ENCODE results near the gene TTYH2.
"Not testable (repeated sequence)": the region's sequence is repeated elsewhere in the genome, so short reads cannot be mapped to it uniquely, and the experiment has no call there.

The TTYH2 gene

DNA sequence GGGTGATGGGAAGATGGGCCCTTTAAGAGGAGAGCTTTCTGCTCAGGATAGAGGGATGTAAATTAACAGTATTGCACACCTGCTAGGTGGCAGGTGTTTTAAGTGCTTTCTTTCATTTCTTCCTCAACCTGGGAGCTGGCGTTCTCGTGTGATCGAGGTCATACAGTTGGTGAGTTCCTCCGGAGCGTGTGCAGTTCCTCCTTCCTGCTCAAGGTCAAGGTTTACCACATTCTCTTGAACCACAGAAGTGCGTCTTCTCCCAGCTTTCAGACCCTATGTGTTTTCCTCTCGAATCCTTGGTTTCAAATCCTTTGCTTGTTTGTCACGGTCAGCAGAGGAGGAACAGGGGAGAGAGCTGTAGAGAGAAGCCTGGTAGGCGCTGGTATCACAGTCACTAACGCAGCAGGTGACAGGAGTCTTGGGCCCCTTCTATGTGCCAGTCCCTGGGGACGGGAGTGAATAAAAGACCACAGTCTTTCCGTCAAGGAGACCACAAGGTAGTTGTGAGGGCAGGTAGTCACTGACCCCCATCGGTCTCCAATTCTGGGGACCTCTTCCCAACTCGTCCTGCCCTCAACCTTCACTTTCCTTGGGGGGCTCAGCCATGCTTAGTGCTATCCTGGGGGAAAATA, 61.5 kb downstream of the TTYH2 start:
- no peak for DNase-seq (ENCODE audit: low spot score)
- no peak for TF ChIP-seq CTCF (IDR thresholded peaks at IDR 0.05; ENCODE audit: extremely low read depth, missing control alignments)

DNA sequence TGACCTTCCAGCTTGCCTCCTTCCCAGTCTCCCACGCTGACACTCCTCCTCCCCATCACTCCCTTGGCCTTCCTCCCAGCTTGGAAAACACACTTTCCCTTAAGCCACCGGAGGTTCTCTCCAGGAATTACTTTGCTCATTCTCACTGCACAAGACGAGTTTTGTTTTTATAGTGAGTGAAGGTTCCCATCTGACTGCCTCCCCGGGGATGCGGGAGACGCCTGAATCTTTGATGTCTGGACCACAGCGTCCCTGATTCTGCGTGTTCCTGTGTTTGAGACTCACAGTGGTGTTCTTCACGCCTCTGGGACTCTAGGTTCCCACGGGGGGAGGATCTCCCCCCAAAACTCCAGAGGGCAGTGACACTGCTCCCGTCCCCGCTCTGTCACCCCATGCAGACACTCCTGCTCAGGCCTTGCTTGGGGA, 62.7 kb downstream of the TTYH2 start:
- DNase-seq (ENCODE audit: low spot score), result no peak
- no peak for TF ChIP-seq CTCF (IDR thresholded peaks at IDR 0.05; ENCODE audit: extremely low read depth, missing control alignments)

GRCh38 chr17:74276541-74277009, 63.2 kb downstream of the TTYH2 start:
- no peak for TF ChIP-seq CTCF (IDR thresholded peaks at IDR 0.05; ENCODE audit: extremely low read depth, missing control alignments)
- DNase-seq (ENCODE audit: low spot score), result no peak

GRCh38 chr17:74277935-74278334, 64.6 kb downstream of the TTYH2 start:
- TF ChIP-seq CTCF (IDR thresholded peaks at IDR 0.05; ENCODE audit: extremely low read depth, missing control alignments), result no peak
- DNase-seq (ENCODE audit: low spot score), result no peak

GRCh38 chr17:74279617-74280016, 66.2 kb downstream of the TTYH2 start:
- DNase-seq (ENCODE audit: low spot score), result not testable (repeated sequence)

DNA sequence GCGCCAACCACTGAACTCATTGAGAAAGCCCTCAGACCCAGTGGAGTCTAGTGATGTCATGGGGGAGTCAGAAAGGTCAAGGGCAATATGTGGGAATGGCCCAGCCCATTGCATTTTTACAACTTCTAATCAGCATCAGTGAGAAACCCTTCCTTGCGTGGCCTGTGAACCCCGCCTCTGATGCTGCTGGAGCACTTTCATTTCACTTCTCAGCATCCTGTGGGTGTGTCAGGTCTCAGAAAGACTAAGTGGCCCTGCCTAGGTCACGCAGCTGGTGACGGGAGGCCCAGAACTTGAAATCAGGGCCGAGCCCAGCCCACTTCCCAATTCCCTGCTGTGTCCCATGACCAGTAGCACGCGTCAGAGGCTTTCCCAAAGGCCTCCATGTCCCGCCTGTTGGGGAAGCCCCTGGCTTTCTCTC, 66.7 kb downstream of the TTYH2 start:
- TF ChIP-seq CTCF (IDR thresholded peaks at IDR 0.05; ENCODE audit: extremely low read depth, missing control alignments), result no peak
- DNase-seq (ENCODE audit: low spot score), result peak; percentile 73

- no peak for DNase-seq (ENCODE audit: low spot score)
- no peak for TF ChIP-seq CTCF (IDR thresholded peaks at IDR 0.05; ENCODE audit: extremely low read depth, missing control alignments)
Measured at GRCh38 chr17:74281799-74282198, 68.4 kb downstream of the TTYH2 start.

DNA sequence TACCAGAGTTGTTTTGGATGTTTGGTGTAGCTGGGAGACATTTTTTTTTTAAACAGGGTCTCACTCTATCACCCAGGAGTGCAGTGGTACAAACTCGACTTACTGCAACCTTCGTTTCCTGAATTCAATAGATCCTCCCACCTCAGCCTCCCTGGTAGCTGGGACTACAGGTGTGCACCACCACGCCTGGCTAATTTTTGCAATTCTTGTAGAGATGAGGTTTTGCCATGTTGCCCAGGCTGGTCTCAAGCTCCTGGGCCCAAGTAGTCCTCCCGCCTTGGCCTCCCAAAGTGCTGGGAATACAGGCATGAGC, 68.9 kb downstream of the TTYH2 start:
- DNase-seq (ENCODE audit: low spot score), result not testable (repeated sequence)
